Adrenal gland (tissue), 12 donors: ENCODE results near the gene ANTKMT. TPM values are rescaled to one million over a fixed set of nuclear protein-coding genes. Genes with fewer than 3 reads are reported as not detected.

Source experiments
- DNase-seq, 7 donors: peaks; one replicate each; pipeline ENCODE4 v3.0.0-alpha.2; 2019 to 2020
- H3K27ac ChIP-seq, 5 donors: fragments of 200-600 bp; sonication (generic) in 4 of 5; 1 replicate in 3 of 5; 2 replicates in 2 of 5; pipeline versions ENCODE4 v1.5.1 to v1.8.0; 2016 to 2020; ENCODE audit warnings: mild to moderate bottlenecking in 1 of 5
- H3K27me3 ChIP-seq: fragments of 200-600 bp; 2 replicates; pipeline ENCODE4 v1.8.0; 2021
- H3K36me3 ChIP-seq, 2 donors: fragments of 200-600 bp; replicated peaks in 1 of 2; 1 replicate in 1 of 2; 2 replicates in 1 of 2; pipeline versions ENCODE4 v1.5.1 to v1.8.0; 2018 to 2022
- H3K4me1 ChIP-seq, 2 donors: fragments of 200-600 bp; replicated peaks in 1 of 2; 1 replicate in 1 of 2; 2 replicates in 1 of 2; pipeline versions ENCODE4 v1.5.1 to v1.8.0; 2018 to 2021
- H3K4me3 ChIP-seq, 4 donors: fragments of 200-600 bp; sonication (generic) in 3 of 4; one replicate each; pipeline ENCODE4 v1.5.1; 2016 to 2018
- H3K9me3 ChIP-seq, 3 donors: fragments of 200-600 bp; sonication (generic) in 1 of 3; replicated peaks in 1 of 3; 1 replicate in 2 of 3; 2 replicates in 1 of 3; pipeline versions ENCODE4 v1.5.1 to v1.8.0; 2016 to 2021
- CTCF ChIP-seq, 6 experiments: fragments of 450-650 bp in 4 of 6; fragments of 200-600 bp in 2 of 6; sonication (generic) in 1 of 6; IDR thresholded peaks; 1 replicate in 5 of 6; 2 replicates in 1 of 6; pipeline versions ENCODE4 v1.5.1 to v1.8.0; 2016 to 2021; ENCODE audit warnings: antibody characterized with exemption in 6 of 6, mild to moderate bottlenecking in 2 of 6, moderate library complexity in 1 of 6
- POLR2A ChIP-seq, 2 donors: fragments of 450-650 bp; IDR thresholded peaks; one replicate each; pipeline ENCODE4 v1.6.1; 2017; ENCODE audit warnings: antibody characterized with exemption in 2 of 2, mild to moderate bottlenecking in 2 of 2, moderate library complexity in 1 of 2
- WGBS, 4 donors: extraction: QIAGEN DNeasy Blood & Tissue Kit in 2 of 4; methylation state at CpG; one replicate each; pipeline versions ENCODE4 v1.1.5 to v1.1.7; 2013 to 2017; 5-methylcytosine and 5-hydroxymethylcytosine counted together
- intact Hi-C, 2 donors: fragments of 100-400 bp; cut with DNase I; formaldehyde crosslinking; loops; one replicate each; pipeline versions ENCODE4 v1.14.1 to v1.15.0; 2022 to 2023
- polyA plus RNA-seq, 3 donors: library from polyadenylated mRNA; stranded (reverse); fragments of 200-250 nt in 2 of 3; fragments of 350-450 nt in 1 of 3; fragmentation: Illumina TruSeq in 1 of 3; extraction: RNeasy Lipid Tissue Mini Kit (QIAGEN cat#74804) in 1 of 3; gene quantifications; one replicate each; pipeline ENCODE4 v1.2.3, GENCODE V29; 2013 to 2014
- total RNA-seq, 9 donors: library from RNA; depleted of rRNA in 4 of 9; stranded (reverse); fragments of >200 nt in 4 of 9; fragments of 120-200 nt in 1 of 9; fragmentation: NEBNext Ultra II Directional in 1 of 9; extraction: Animal tissue kit (Norgen Biotek cat#: 25700) in 1 of 9; gene quantifications; one replicate each; pipeline versions ENCODE4 v1.1.0 to v1.2.4, GENCODE V29; 2013 to 2023
- donor health status: healthy with polysubstance abuse.
- donor health status: Bipolar disorder and iron deficiency.
- donor health status: DM: yes; HTN: yes; CAD: no.
- donor health status: DM: no; HTN: no; CAD: no.
- donor health status: DM: no; HTN: no; CAD: no.
- donor health status: DM: yes; HTN: yes; CAD: no.

ANTKMT gene
- total and polyA plus RNA-seq, 12 donors = 0.48 to 127 (median 64.1) TPM

GRCh38 chr16:761625-762513 is 40.9 kb downstream of the ANTKMT start:
- H3K27ac ChIP-seq = no peak overlapping the region
- WGBS, 4 donors = 72 to 90% (median 74%) methylated on average over 7 to 22 of the region's 22 CpGs
- no peaks in the 10 kb centered on the region for H3K4me1 ChIP-seq
- DNase-seq = no peak
- H3K36me3 ChIP-seq = no peaks in the 10 kb centered on the region
- H3K4me3 ChIP-seq = no peak overlapping the region
- H3K9me3 ChIP-seq = no peaks in the 10 kb centered on the region
- intact Hi-C loops = no loop called here
- no peaks in the 10 kb centered on the region for H3K27me3 ChIP-seq
- TF ChIP-seq POLR2A (IDR thresholded peaks at IDR 0.05) (no peak), CTCF (IDR thresholded peaks at IDR 0.05) (no peak)

GRCh38 chr16:762595-763268 is 41.8 kb downstream of the ANTKMT start:
- no peaks in the 10 kb centered on the region for H3K27me3 ChIP-seq
- no peak overlapping the region for H3K27ac ChIP-seq
- no peaks in the 10 kb centered on the region for H3K9me3 ChIP-seq
- H3K4me3 ChIP-seq = no peak overlapping the region
- H3K36me3 ChIP-seq = no peaks in the 10 kb centered on the region
- WGBS, 4 donors = 65 to 89% (median 70%) methylated on average over 5 to 17 of the region's 17 CpGs
- no peak for DNase-seq
- no peak for TF ChIP-seq CTCF (IDR thresholded peaks at IDR 0.05)
- no peak for TF ChIP-seq POLR2A (IDR thresholded peaks at IDR 0.05)
- intact Hi-C loops = no loop called here
- H3K4me1 ChIP-seq = no peaks in the 10 kb centered on the region

- 33 to 76% (median 74%) methylated on average over 3 to 21 of the region's 21 CpGs for WGBS, 4 donors
- no peak for TF ChIP-seq CTCF (IDR thresholded peaks at IDR 0.05)
- no peak for TF ChIP-seq POLR2A (IDR thresholded peaks at IDR 0.05)
- DNase-seq = no peak
- no peaks in the 10 kb centered on the region for H3K4me1 ChIP-seq
- intact Hi-C loops = no loop called here
- no peaks in the 10 kb centered on the region for H3K36me3 ChIP-seq
- H3K27me3 ChIP-seq = no peaks in the 10 kb centered on the region
- H3K9me3 ChIP-seq = no peaks in the 10 kb centered on the region
- no peak overlapping the region for H3K4me3 ChIP-seq
- H3K27ac ChIP-seq = no peak overlapping the region
Observed at GRCh38 chr16:763369-764183, 42.6 kb downstream of the ANTKMT start.
